ENCODE data around the gene DSC3. TPM values are rescaled to one million over a fixed set of nuclear protein-coding genes. Genes with fewer than 3 reads are reported as not detected.
A peak's percentile ranks its signal among the peaks of the same experiment; 100 is the strongest.
"Not testable (repeated sequence)": the region's sequence is repeated elsewhere in the genome, so short reads cannot be mapped to it uniquely, and the experiment has no call there.

The DSC3 gene
- total RNA-seq, 1 donor from 2014 or later = 1.2 TPM

DNA sequence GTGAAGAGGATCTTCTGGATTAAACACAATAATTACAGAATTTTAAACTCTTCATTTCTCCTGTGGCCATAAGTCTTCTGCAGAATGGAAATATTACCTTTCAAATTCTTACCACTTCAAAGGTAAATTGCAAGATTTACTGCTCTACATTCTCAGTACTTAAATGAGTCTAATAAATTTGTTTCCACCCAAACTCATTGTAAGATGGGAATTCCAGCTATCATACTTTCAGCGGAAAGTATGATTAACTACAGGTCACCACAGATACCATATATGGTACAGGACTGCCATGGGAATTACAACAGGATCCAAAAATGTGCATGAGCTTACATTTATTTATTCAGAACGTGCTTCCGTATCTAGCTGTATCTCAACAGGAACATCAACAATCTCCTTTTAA, 3.1 kb downstream of the DSC3 start:
- no peaks in the 10 kb centered on the region for H3K36me3 Mint-ChIP-seq (ENCODE audit: insufficient read depth)
- peaks cover 18% of the 10 kb centered on the region for H3K4me1 Mint-ChIP-seq (ENCODE audit: low read depth)
- peaks cover 62% of the 10 kb centered on the region for H3K27me3 Mint-ChIP-seq
- no peak overlapping the region for H3K4me3 Mint-ChIP-seq (ENCODE audit: low read depth)
- TF ChIP-seq, protein P1, sequence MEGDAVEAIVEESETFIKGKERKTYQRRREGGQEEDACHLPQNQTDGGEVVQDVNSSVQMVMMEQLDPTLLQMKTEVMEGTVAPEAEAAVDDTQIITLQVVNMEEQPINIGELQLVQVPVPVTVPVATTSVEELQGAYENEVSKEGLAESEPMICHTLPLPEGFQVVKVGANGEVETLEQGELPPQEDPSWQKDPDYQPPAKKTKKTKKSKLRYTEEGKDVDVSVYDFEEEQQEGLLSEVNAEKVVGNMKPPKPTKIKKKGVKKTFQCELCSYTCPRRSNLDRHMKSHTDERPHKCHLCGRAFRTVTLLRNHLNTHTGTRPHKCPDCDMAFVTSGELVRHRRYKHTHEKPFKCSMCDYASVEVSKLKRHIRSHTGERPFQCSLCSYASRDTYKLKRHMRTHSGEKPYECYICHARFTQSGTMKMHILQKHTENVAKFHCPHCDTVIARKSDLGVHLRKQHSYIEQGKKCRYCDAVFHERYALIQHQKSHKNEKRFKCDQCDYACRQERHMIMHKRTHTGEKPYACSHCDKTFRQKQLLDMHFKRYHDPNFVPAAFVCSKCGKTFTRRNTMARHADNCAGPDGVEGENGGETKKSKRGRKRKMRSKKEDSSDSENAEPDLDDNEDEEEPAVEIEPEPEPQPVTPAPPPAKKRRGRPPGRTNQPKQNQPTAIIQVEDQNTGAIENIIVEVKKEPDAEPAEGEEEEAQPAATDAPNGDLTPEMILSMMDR (IDR thresholded peaks at IDR 0.05; ENCODE audit: unreplicated experiment) = no peak
- DNase-seq (ENCODE audit: low spot score, unreplicated experiment) = no peak
- H3K27ac Mint-ChIP-seq = no peak overlapping the region
- no peaks in the 10 kb centered on the region for H3K9me3 Mint-ChIP-seq (ENCODE audit: low read depth)

DNA sequence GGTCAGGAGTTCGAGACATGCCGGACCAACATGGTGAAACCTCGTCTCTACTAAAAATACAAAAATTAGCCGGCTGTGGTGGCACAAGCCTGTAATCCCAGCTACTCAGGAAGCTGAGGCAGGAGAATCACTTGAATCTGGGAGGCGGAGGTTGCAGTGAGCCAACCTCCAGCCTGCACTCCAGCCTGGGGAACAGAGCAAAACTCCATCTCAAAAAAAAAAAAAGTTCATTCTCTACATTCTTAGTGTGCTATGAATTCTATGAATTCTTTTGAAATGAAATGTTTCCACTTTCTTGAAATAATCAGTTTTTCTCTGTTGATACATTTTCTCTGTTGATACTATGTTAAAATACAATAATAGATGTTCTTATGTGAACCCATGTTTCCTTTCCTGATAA, 4.9 kb downstream of the DSC3 start:
- H3K36me3 Mint-ChIP-seq (ENCODE audit: insufficient read depth) = not testable (repeated sequence)

DNA sequence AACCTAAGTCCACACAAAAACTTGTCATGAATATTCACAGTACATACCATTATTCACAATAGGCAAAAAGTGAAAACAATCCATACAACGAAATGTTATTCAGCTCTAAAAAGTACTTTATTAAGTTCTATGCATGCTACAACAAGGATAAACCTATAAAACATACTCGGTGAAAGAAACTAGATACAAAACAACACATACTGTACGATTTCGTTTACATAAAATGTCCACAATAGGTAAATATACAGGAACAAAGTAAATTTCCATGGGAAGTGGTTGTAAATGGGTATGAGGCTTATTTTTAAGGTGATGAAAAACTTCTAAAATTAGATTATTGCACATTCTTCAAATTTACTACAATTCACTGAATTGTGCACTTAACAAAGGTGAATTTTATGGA, 8.0 kb downstream of the DSC3 start:
- TF ChIP-seq, protein P1 (IDR thresholded peaks at IDR 0.05; ENCODE audit: unreplicated experiment) = no peak
- H3K36me3 Mint-ChIP-seq (ENCODE audit: insufficient read depth) = no peaks in the 10 kb centered on the region
- H3K27me3 Mint-ChIP-seq = peaks cover 15% of the 10 kb centered on the region
- peaks cover 8% of the 10 kb centered on the region for H3K4me1 Mint-ChIP-seq (ENCODE audit: low read depth)
- no peak overlapping the region for H3K27ac Mint-ChIP-seq
- no peaks in the 10 kb centered on the region for H3K9me3 Mint-ChIP-seq (ENCODE audit: low read depth)
- no peak for DNase-seq (ENCODE audit: low spot score, unreplicated experiment)
- H3K4me3 Mint-ChIP-seq (ENCODE audit: low read depth) = no peak overlapping the region

More for the DNA sequence above, 4.9 kb downstream of the DSC3 start:
- not testable (repeated sequence) for H3K4me3 Mint-ChIP-seq (ENCODE audit: low read depth); DNase-seq (ENCODE audit: low spot score, unreplicated experiment); H3K9me3 Mint-ChIP-seq (ENCODE audit: low read depth); H3K27ac Mint-ChIP-seq
- peaks cover 46% of the 10 kb centered on the region for H3K27me3 Mint-ChIP-seq
- H3K4me1 Mint-ChIP-seq (ENCODE audit: low read depth) = peaks cover 18% of the 10 kb centered on the region

DNA sequence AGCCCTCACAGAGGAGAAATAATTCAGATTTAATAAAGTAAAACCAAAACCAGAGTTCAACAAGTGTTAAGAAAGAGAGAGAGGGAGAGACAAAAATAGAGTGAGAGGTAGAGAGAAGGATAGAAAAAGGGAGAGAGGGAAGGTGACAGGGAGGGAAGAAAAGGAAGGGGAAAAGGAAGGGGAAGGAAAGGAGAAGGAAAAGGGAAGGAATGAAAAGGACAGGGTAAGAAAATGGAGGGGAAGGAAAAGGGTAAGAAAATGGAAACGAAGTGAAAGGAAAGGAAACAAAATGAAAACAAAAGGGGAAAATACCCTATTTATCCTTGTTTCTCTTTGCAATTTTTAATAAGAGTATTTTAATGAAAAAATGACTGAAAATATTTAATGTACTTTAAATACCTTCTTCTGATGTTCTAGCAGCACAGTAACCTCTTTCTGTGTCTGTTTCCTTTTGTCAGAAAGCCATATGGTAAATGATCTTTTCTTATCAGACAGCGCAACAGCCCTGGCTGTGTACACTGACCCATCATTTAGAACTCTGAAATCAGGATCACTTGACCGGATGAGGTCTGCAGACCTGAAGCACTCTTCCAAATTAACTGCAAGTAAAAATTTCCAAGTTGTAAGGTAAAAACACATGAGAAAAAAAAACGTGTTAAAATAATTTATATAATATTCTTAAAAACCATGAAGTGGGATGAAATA, 11.8 kb downstream of the DSC3 start:
- H3K4me3 Mint-ChIP-seq (ENCODE audit: low read depth) = no peak overlapping the region
- peak overlapping the region; percentile 71 for H3K27ac Mint-ChIP-seq
- peaks cover 2% of the 10 kb centered on the region for H3K36me3 Mint-ChIP-seq (ENCODE audit: insufficient read depth)
- peaks cover 8% of the 10 kb centered on the region for H3K4me1 Mint-ChIP-seq (ENCODE audit: low read depth)
- H3K9me3 Mint-ChIP-seq (ENCODE audit: low read depth) = no peaks in the 10 kb centered on the region
- TF ChIP-seq, protein P1 (IDR thresholded peaks at IDR 0.05; ENCODE audit: unreplicated experiment) = no peak
- no peak for DNase-seq (ENCODE audit: low spot score, unreplicated experiment)
- H3K27me3 Mint-ChIP-seq = peaks cover 12% of the 10 kb centered on the region

DNA sequence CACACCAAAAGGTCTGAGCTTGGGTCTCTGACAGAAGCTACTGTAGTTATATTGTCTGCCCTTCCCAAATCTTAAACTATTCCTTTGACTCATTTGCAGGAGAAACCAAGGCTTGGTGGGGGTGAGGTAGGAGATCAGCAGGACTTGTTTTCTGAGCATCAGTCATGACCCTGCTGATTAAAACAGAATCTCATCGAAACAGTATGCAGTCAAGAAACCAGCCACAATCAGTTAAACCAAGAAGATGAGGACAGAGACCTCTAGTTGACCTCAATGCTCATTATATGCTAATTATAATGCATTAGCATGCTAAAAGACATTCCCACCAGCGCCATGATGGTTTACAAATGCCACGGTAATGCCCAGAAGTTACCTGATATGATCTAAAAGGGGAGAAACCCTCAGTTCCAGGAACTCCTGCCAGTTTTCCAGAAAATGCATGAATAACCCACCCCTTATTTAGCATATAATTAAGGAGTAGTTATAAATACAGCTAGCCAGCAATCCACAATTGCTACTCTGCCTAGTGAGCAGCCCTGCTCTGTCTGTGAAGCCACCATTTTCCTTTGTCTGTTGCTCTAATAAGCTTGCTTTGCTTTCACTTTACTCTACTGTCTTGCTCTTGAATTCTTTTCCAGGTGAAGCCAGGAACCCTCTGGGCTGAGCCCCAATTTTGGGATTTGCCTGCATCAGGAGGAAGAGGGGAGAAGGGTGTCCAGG, 26.7 kb downstream of the DSC3 start:
- Mint-ChIP-seq H3K4me1 (ENCODE audit: low read depth) (no peaks in the 10 kb centered on the region), H3K4me3 (ENCODE audit: low read depth) (no peak overlapping the region)
- TF ChIP-seq, protein P1 (IDR thresholded peaks at IDR 0.05; ENCODE audit: unreplicated experiment) = no peak

DNA sequence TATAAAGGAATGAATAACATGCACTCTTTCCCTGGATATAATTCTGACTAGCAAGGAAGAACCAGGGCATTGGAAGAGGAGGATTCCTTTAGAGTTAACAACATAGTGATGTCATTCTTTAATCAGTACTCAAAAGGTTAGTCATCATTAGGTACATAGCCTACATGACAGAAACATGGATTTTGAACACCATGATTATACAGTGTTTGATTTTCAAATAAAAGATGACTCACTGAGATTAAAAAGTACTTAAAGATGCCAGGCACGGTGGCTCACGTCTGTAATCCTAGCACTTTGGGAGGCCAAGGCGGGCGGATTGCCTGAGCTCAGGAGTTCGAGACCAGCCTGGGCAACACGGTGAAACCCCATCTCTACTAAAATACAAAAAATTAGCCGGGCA, 31.1 kb downstream of the DSC3 start:
- not testable (repeated sequence) for H3K27me3 Mint-ChIP-seq; DNase-seq (ENCODE audit: low spot score, unreplicated experiment); H3K27ac Mint-ChIP-seq; H3K9me3 Mint-ChIP-seq (ENCODE audit: low read depth); H3K4me1 Mint-ChIP-seq (ENCODE audit: low read depth); H3K4me3 Mint-ChIP-seq (ENCODE audit: low read depth); H3K36me3 Mint-ChIP-seq (ENCODE audit: insufficient read depth)

More for the DNA sequence above, 26.7 kb downstream of the DSC3 start:
- Mint-ChIP-seq H3K36me3 (ENCODE audit: insufficient read depth) (peaks cover 2% of the 10 kb centered on the region), H3K27me3 (peaks cover 6% of the 10 kb centered on the region), H3K9me3 (ENCODE audit: low read depth) (no peaks in the 10 kb centered on the region), H3K27ac (no peak overlapping the region)
- no peak for DNase-seq (ENCODE audit: low spot score, unreplicated experiment)
